ENCODE data around the gene ADAMTS16. TPM values are rescaled to one million over a fixed set of nuclear protein-coding genes. Genes with fewer than 3 reads are reported as not detected.

The ADAMTS16 gene
- total RNA-seq, 3 donors from 2014 or later, result 0.15 to 1.3 (median 0.33) TPM

- H3K27ac ChIP-seq, result no peak overlapping the region
- H3K36me3 ChIP-seq, result no peaks in the 10 kb centered on the region
- H3K4me3 ChIP-seq, result no peak overlapping the region
- intact Hi-C loops (cut with DNase I; ENCODE audit: low total_unique reads), result no loop called here
- H3K4me1 ChIP-seq, result no peaks in the 10 kb centered on the region
- TF ChIP-seq, protein P1, sequence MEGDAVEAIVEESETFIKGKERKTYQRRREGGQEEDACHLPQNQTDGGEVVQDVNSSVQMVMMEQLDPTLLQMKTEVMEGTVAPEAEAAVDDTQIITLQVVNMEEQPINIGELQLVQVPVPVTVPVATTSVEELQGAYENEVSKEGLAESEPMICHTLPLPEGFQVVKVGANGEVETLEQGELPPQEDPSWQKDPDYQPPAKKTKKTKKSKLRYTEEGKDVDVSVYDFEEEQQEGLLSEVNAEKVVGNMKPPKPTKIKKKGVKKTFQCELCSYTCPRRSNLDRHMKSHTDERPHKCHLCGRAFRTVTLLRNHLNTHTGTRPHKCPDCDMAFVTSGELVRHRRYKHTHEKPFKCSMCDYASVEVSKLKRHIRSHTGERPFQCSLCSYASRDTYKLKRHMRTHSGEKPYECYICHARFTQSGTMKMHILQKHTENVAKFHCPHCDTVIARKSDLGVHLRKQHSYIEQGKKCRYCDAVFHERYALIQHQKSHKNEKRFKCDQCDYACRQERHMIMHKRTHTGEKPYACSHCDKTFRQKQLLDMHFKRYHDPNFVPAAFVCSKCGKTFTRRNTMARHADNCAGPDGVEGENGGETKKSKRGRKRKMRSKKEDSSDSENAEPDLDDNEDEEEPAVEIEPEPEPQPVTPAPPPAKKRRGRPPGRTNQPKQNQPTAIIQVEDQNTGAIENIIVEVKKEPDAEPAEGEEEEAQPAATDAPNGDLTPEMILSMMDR (IDR thresholded peaks at IDR 0.05), result no peak
- no peak for TF ChIP-seq POLR2AphosphoS5 (IDR thresholded peaks at IDR 0.05)
- no peak for TF ChIP-seq POLR2A (IDR thresholded peaks at IDR 0.05)
- DNase-seq (ENCODE audit: low spot score in 2 of 2), result no peak
- peaks cover 0 to 10% of the 10 kb centered on the region in 2 donors for H3K9me3 ChIP-seq
- no peaks in the 10 kb centered on the region for H3K27me3 ChIP-seq
Observed at GRCh38 chr5:5149154-5149553, 9.0 kb downstream of the ADAMTS16 start.

DNA sequence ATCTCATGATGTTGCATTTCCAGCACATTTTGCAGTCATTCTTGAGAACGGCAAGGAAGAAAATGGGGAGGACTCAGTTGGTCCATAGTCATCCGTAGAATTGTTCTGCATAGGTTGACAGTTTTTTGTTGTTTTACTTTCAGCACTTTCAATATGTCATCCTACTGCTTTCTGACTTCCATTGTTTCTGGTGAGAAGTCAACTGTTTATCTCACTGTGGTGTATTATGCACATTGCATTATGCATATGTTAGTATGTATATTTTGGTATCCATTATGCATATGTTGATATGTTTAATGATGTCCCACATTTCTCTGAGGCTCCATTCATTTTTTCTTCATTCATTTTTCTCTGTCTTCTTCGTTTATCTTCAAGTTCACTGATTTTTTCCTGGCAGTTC, 10.5 kb downstream of the ADAMTS16 start:
- Histone ChIP-seq H3K27ac (no peak overlapping the region), H3K4me3 (no peak overlapping the region), H3K36me3 (no peaks in the 10 kb centered on the region), H3K9me3 (peaks cover 0 to 10% of the 10 kb centered on the region in 2 donors), H3K27me3 (no peaks in the 10 kb centered on the region), H3K4me1 (no peaks in the 10 kb centered on the region)
- TF ChIP-seq, protein P1 (IDR thresholded peaks at IDR 0.05), result no peak
- TF ChIP-seq POLR2AphosphoS5 (IDR thresholded peaks at IDR 0.05), result no peak
- TF ChIP-seq POLR2A (IDR thresholded peaks at IDR 0.05), result no peak
- no peak for DNase-seq (ENCODE audit: low spot score in 2 of 2)
- intact Hi-C loops (cut with DNase I; ENCODE audit: low total_unique reads), result no loop called here

- Histone ChIP-seq H3K4me3 (no peak overlapping the region), H3K9me3 (peaks cover 0 to 10% of the 10 kb centered on the region in 2 donors), H3K27ac (no peak overlapping the region), H3K27me3 (no peaks in the 10 kb centered on the region), H3K36me3 (no peaks in the 10 kb centered on the region), H3K4me1 (no peaks in the 10 kb centered on the region)
- intact Hi-C loops (cut with DNase I; ENCODE audit: low total_unique reads), result no loop called here
- TF ChIP-seq POLR2A (IDR thresholded peaks at IDR 0.05) (no peak), POLR2AphosphoS5 (IDR thresholded peaks at IDR 0.05) (no peak)
- TF ChIP-seq, protein P1 (IDR thresholded peaks at IDR 0.05), result no peak
- DNase-seq (ENCODE audit: low spot score in 2 of 2), result no peak
Observed at GRCh38 chr5:5154733-5155132, 14.6 kb downstream of the ADAMTS16 start.

- Histone ChIP-seq H3K4me1 (no peaks in the 10 kb centered on the region), H3K27me3 (no peaks in the 10 kb centered on the region), H3K9me3 (peaks cover 0 to 3% of the 10 kb centered on the region in 2 donors), H3K4me3 (no peak overlapping the region), H3K36me3 (no peaks in the 10 kb centered on the region), H3K27ac (no peak overlapping the region)
- intact Hi-C loops (cut with DNase I; ENCODE audit: low total_unique reads), result no loop called here
- TF ChIP-seq POLR2AphosphoS5 (IDR thresholded peaks at IDR 0.05), result no peak
- no peak for TF ChIP-seq POLR2A (IDR thresholded peaks at IDR 0.05)
- TF ChIP-seq, protein P1 (IDR thresholded peaks at IDR 0.05), result no peak
- no peak for DNase-seq (ENCODE audit: low spot score in 2 of 2)
Observed at GRCh38 chr5:5155617-5156016, 15.5 kb downstream of the ADAMTS16 start.

GRCh38 chr5:5156471-5157082, 16.4 kb downstream of the ADAMTS16 start:
- TF ChIP-seq, protein P1 (IDR thresholded peaks at IDR 0.05), result no peak
- TF ChIP-seq POLR2AphosphoS5 (IDR thresholded peaks at IDR 0.05) (no peak), POLR2A (IDR thresholded peaks at IDR 0.05) (no peak)
- DNase-seq (ENCODE audit: low spot score in 2 of 2), result no peak
- Histone ChIP-seq H3K4me1 (no peaks in the 10 kb centered on the region), H3K27me3 (no peaks in the 10 kb centered on the region), H3K36me3 (no peaks in the 10 kb centered on the region), H3K4me3 (no peak overlapping the region), H3K27ac (no peak overlapping the region), H3K9me3 (no peaks in the 10 kb centered on the region)
- intact Hi-C loops (cut with DNase I; ENCODE audit: low total_unique reads), result no loop called here
